Body of pancreas (tissue), 4 donors: Measurements from ENCODE around the gene TLNRD1. TPM values are rescaled to one million over a fixed set of nuclear protein-coding genes. Genes with fewer than 3 reads are reported as not detected.
"Not testable (repeated sequence)": the region's sequence is repeated elsewhere in the genome, so short reads cannot be mapped to it uniquely, and the experiment has no call there.

Source experiments
- ATAC-seq: fragments of 150-250 bp; one replicate; pipeline ENCODE4 v1.9.1; 2016
- DNase-seq, 4 donors: peaks; one replicate each; pipeline ENCODE4 v3.0.0-alpha.2; 2019
- H3K27ac ChIP-seq, 4 donors: fragments of 200-600 bp; sonication (generic); 1 replicate in 3 of 4; 2 replicates in 1 of 4; pipeline versions ENCODE4 v1.5.1 to v1.6.1; 2016 to 2019; ENCODE audit warnings: mild to moderate bottlenecking in 1 of 4, mixed read lengths in 1 of 4, moderate library complexity in 1 of 4
- H3K27me3 ChIP-seq, 2 donors: fragments of 200-600 bp; sonication (generic); one replicate each; pipeline ENCODE4 v1.6.0; 2016; ENCODE audit warnings: mild to moderate bottlenecking in 1 of 2
- H3K36me3 ChIP-seq, 2 donors: fragments of 200-600 bp; sonication (generic); replicated peaks in 1 of 2; 2 replicates each; pipeline ENCODE4 v1.5.1; 2016; ENCODE audit warnings: low read depth in 2 of 2; ENCODE audit not compliant: insufficient read depth in 1 of 2
- H3K4me1 ChIP-seq: fragments of 200-600 bp; sonication (generic); one replicate; pipeline ENCODE4 v1.6.0; 2016
- H3K4me3 ChIP-seq, 2 donors: fragments of 200-600 bp; sonication (generic); 1 replicate in 1 of 2; 2 replicates in 1 of 2; pipeline ENCODE4 v1.5.1; 2016 to 2019
- H3K9me3 ChIP-seq, 3 donors: fragments of 200-600 bp; sonication (generic); 1 replicate in 2 of 3; 2 replicates in 1 of 3; pipeline ENCODE4 v1.5.1; 2016
- CTCF ChIP-seq, 7 experiments: fragments of 450-650 bp in 4 of 7; fragments of 200-600 bp in 3 of 7; sonication (generic) in 3 of 7; IDR thresholded peaks; one replicate each; pipeline ENCODE4 v1.5.1; 2016 to 2019; ENCODE audit warnings: antibody characterized with exemption in 7 of 7
- POLR2A ChIP-seq, 3 donors: fragments of 450-650 bp; IDR thresholded peaks; one replicate each; pipeline ENCODE4 v1.6.1; 2016; ENCODE audit warnings: antibody characterized with exemption in 3 of 3, mild to moderate bottlenecking in 2 of 3
- WGBS, 2 donors: methylation state at CpG; one replicate each; pipeline ENCODE4 v1.1.5; 2017; 5-methylcytosine and 5-hydroxymethylcytosine counted together
- intact Hi-C: fragments of 100-400 bp; cut with DNase I; formaldehyde crosslinking; loops from one replicate; pipeline ENCODE4 v1.15.1; 2023
- total RNA-seq, 2 donors: library from RNA; depleted of rRNA; stranded (reverse); fragments of >200 nt; gene quantifications; one replicate each; pipeline ENCODE4 v1.1.0, GENCODE V29; 2016

The TLNRD1 gene
- total RNA-seq, 2 donors from 2014 or later, result 22.6 to 44.8 TPM

GRCh38 chr15:80957556-80957955 lies 43.2 kb upstream of the TLNRD1 start:
- Histone ChIP-seq H3K36me3 (no peaks in the 10 kb centered on the region), H3K4me3 (no peak overlapping the region), H3K4me1 (no peaks in the 10 kb centered on the region), H3K27me3 (no peaks in the 10 kb centered on the region), H3K27ac (no peak overlapping the region), H3K9me3 (no peaks in the 10 kb centered on the region)
- intact Hi-C loops, result no loop called here
- ATAC-seq (no peak), DNase-seq (no peak)
- 64 to 72% methylated on average over 2 of the region's 2 CpGs for WGBS, 2 donors
- TF ChIP-seq POLR2A (IDR thresholded peaks at IDR 0.05) (no peak), CTCF (IDR thresholded peaks at IDR 0.05) (no peak)

GRCh38 chr15:80957976-80958375 lies 42.7 kb upstream of the TLNRD1 start:
- 96% methylated on average over 2 of the region's 2 CpGs for WGBS, 2 donors
- TF ChIP-seq CTCF (IDR thresholded peaks at IDR 0.05) (no peak), POLR2A (IDR thresholded peaks at IDR 0.05) (no peak)

GRCh38 chr15:80958818-80959495 lies 41.8 kb upstream of the TLNRD1 start:
- Histone ChIP-seq H3K27me3 (no peaks in the 10 kb centered on the region), H3K4me3 (no peak overlapping the region), H3K4me1 (no peaks in the 10 kb centered on the region), H3K27ac (no peak overlapping the region), H3K9me3 (no peaks in the 10 kb centered on the region), H3K36me3 (no peaks in the 10 kb centered on the region)
- ATAC-seq, result no peak
- no peak for DNase-seq
- intact Hi-C loops, result no loop called here
- TF ChIP-seq CTCF (IDR thresholded peaks at IDR 0.05), result no peak
- no peak for TF ChIP-seq POLR2A (IDR thresholded peaks at IDR 0.05)
- 94 to 97% methylated on average over 8 to 9 of the region's 9 CpGs for WGBS, 2 donors

More at GRCh38 chr15:80957976-80958375, 42.7 kb upstream of the TLNRD1 start:
- Histone ChIP-seq H3K36me3 (no peaks in the 10 kb centered on the region), H3K27ac (no peak overlapping the region), H3K9me3 (no peaks in the 10 kb centered on the region), H3K4me3 (no peak overlapping the region), H3K4me1 (no peaks in the 10 kb centered on the region), H3K27me3 (no peaks in the 10 kb centered on the region)
- intact Hi-C loops, result no loop called here
- no peak for DNase-seq
- no peak for ATAC-seq

- H3K9me3 ChIP-seq, H3K4me1 ChIP-seq, H3K4me3 ChIP-seq, ATAC-seq, H3K27me3 ChIP-seq, H3K36me3 ChIP-seq, DNase-seq, H3K27ac ChIP-seq: not testable (repeated sequence)
- intact Hi-C loops, result loop anchor here (5.0 kb wide), 1 partner anchor 508 kb away; no protein-coding TSS in a partner anchor
Measured at GRCh38 chr15:80965454-80965853, 35.3 kb upstream of the TLNRD1 start.

GRCh38 chr15:80966431-80967197 lies 34.1 kb upstream of the TLNRD1 start:
- intact Hi-C loops, result loop anchor here (5.0 kb wide), 1 partner anchor 509 kb away; no protein-coding TSS in a partner anchor
- no peaks in the 10 kb centered on the region for H3K4me1 ChIP-seq
- peaks cover 0 to 2% of the 10 kb centered on the region in 2 donors for H3K36me3 ChIP-seq
- ATAC-seq, result no peak
- no peak overlapping the region for H3K27ac ChIP-seq
- no peaks in the 10 kb centered on the region for H3K9me3 ChIP-seq
- TF ChIP-seq CTCF (IDR thresholded peaks at IDR 0.05), result no peak
- no peak for TF ChIP-seq POLR2A (IDR thresholded peaks at IDR 0.05)
- WGBS, 2 donors, result 92 to 93% methylated on average over 5 to 8 of the region's 8 CpGs
- no peak overlapping the region for H3K4me3 ChIP-seq
- DNase-seq, result peak in 1 of 4 donors; percentile 6
- H3K27me3 ChIP-seq, result no peaks in the 10 kb centered on the region
